DND-41 (cell line): ENCODE measurements around the gene LMBR1L.

Source experiments
- ATAC-seq: fragments of 200-7000 bp; cut with Tn5 transposase; 3 replicates; pipeline ENCODE4 v1.9.1; 2021; ENCODE audit warnings: low read depth; ENCODE audit not compliant: insufficient read depth
- DNase-seq: peaks from one replicate; pipeline ENCODE4 v3.0.0-alpha.2; 2020
- H2AFZ ChIP-seq: 2 replicates; pipeline ENCODE4 v1.6.0; 2012; ENCODE audit warnings: low read depth, low read length
- H3K27ac ChIP-seq: 2 replicates; pipeline ENCODE4 v1.5.1; 2012; ENCODE audit warnings: low read length, inconsistent platforms
- H3K27me3 ChIP-seq: fragments of 200-600 bp; sonication (generic); 2 replicates; pipeline ENCODE4 v1.6.0; 2012; ENCODE audit warnings: low read length, mild to moderate bottlenecking, inconsistent platforms; ENCODE audit not compliant: insufficient read depth, poor library complexity
- H3K36me3 ChIP-seq: 2 replicates; pipeline ENCODE4 v1.5.1; 2012; ENCODE audit warnings: low read length, inconsistent platforms; ENCODE audit not compliant: insufficient read depth
- H3K4me1 ChIP-seq: 2 replicates; pipeline ENCODE4 v1.5.1; 2012; ENCODE audit warnings: mild to moderate bottlenecking, low read length; ENCODE audit not compliant: insufficient read depth
- H3K4me2 ChIP-seq: 2 replicates; pipeline ENCODE4 v1.6.0; 2012; ENCODE audit warnings: mild to moderate bottlenecking, moderate library complexity, low read length, inconsistent platforms; ENCODE audit not compliant: insufficient read depth
- H3K4me3 ChIP-seq, 2 experiments: fragments of 200-600 bp in 1 of 2; shearing (Covaris generic) in 1 of 2; 2 replicates each; pipeline ENCODE4 v1.5.1; 2012 to 2016; ENCODE audit warnings: inconsistent platforms in 2 of 2, low read length in 2 of 2, mild to moderate bottlenecking in 2 of 2, low read depth in 1 of 2, moderate library complexity in 1 of 2
- H3K79me2 ChIP-seq: 2 replicates; pipeline ENCODE4 v1.6.0; 2012; ENCODE audit warnings: low read length, inconsistent platforms; ENCODE audit not compliant: insufficient read depth
- H3K9ac ChIP-seq: 2 replicates; pipeline ENCODE4 v1.6.0; 2012; ENCODE audit warnings: low read depth, mild to moderate bottlenecking, inconsistent platforms, low read length, moderate library complexity
- H3K9me3 ChIP-seq: 2 replicates; pipeline ENCODE4 v1.5.1; 2012; ENCODE audit warnings: low read length, moderate library complexity, mild to moderate bottlenecking, inconsistent platforms; ENCODE audit not compliant: insufficient read depth, severe bottlenecking
- H4K20me1 ChIP-seq: 2 replicates; pipeline ENCODE4 v1.6.0; 2012; ENCODE audit warnings: low read length; ENCODE audit not compliant: insufficient read depth
- CTCF ChIP-seq: IDR thresholded peaks from 2 replicates; pipeline ENCODE4 v1.5.1; 2012; ENCODE audit warnings: borderline replicate concordance, low read length, moderate library complexity, mild to moderate bottlenecking; ENCODE audit not compliant: poor library complexity, severe bottlenecking; ENCODE audit errors: extremely low read depth
- EZH2 ChIP-seq: IDR thresholded peaks from 3 replicates; pipeline ENCODE4 v1.6.1; 2012; ENCODE audit warnings: borderline replicate concordance, low read depth, mild to moderate bottlenecking, moderate library complexity, low read length, inconsistent platforms; ENCODE audit not compliant: severe bottlenecking

LMBR1L gene

GRCh38 chr12:49147384-49147783, 36.7 kb upstream of the LMBR1L start:
- no peaks in the 10 kb centered on the region for H3K4me1 ChIP-seq
- H2AFZ ChIP-seq: no peak overlapping the region
- no peaks in the 10 kb centered on the region for H3K36me3 ChIP-seq
- DNase-seq: no peak
- ATAC-seq: no peak
- no peak overlapping the region for H3K9ac ChIP-seq
- H3K27ac ChIP-seq: no peak overlapping the region
- no peak overlapping the region for H3K4me3 ChIP-seq
- no peak overlapping the region for H3K4me2 ChIP-seq
- H3K79me2 ChIP-seq: no peaks in the 10 kb centered on the region
- no peak for TF ChIP-seq CTCF
- no peak for TF ChIP-seq EZH2
- no peaks in the 10 kb centered on the region for H3K9me3 ChIP-seq
- no peaks in the 10 kb centered on the region for H4K20me1 ChIP-seq
- H3K27me3 ChIP-seq: no peaks in the 10 kb centered on the region

GRCh38 chr12:49146406-49146805, 35.8 kb upstream of the LMBR1L start:
- TF ChIP-seq CTCF: no peak
- no peak for TF ChIP-seq EZH2
- no peak for DNase-seq
- Histone ChIP-seq H3K9me3 (no peaks in the 10 kb centered on the region), H3K4me3 (no peak overlapping the region), H3K4me2 (no peak overlapping the region), H3K36me3 (no peaks in the 10 kb centered on the region), H3K27ac (no peak overlapping the region), H3K79me2 (no peaks in the 10 kb centered on the region), H3K27me3 (no peaks in the 10 kb centered on the region), H3K9ac (no peak overlapping the region), H3K4me1 (no peaks in the 10 kb centered on the region), H4K20me1 (no peaks in the 10 kb centered on the region), H2AFZ (no peak overlapping the region)
- ATAC-seq: no peak

- Histone ChIP-seq H3K9me3 (no peaks in the 10 kb centered on the region), H3K36me3 (no peaks in the 10 kb centered on the region), H2AFZ (no peak overlapping the region), H3K27ac (no peak overlapping the region), H3K79me2 (no peaks in the 10 kb centered on the region), H3K4me3 (no peak overlapping the region), H3K9ac (no peak overlapping the region), H4K20me1 (no peaks in the 10 kb centered on the region), H3K4me1 (no peaks in the 10 kb centered on the region), H3K4me2 (no peak overlapping the region), H3K27me3 (no peaks in the 10 kb centered on the region)
- DNase-seq (no peak), ATAC-seq (no peak)
- TF ChIP-seq EZH2: no peak
- TF ChIP-seq CTCF: no peak
Measured at GRCh38 chr12:49144384-49144783, 33.7 kb upstream of the LMBR1L start.

- no peak overlapping the region for H3K27ac ChIP-seq
- DNase-seq: no peak
- TF ChIP-seq EZH2: no peak
- no peak for TF ChIP-seq CTCF
- peaks cover 2% of the 10 kb centered on the region; the same call in 1 of the 2 replicates for H3K79me2 ChIP-seq
- H3K9ac ChIP-seq: no peak overlapping the region
- H3K36me3 ChIP-seq: no peaks in the 10 kb centered on the region
- no peaks in the 10 kb centered on the region for H3K27me3 ChIP-seq
- no peaks in the 10 kb centered on the region for H4K20me1 ChIP-seq
- H2AFZ ChIP-seq: no peak overlapping the region
- H3K9me3 ChIP-seq: no peaks in the 10 kb centered on the region
- ATAC-seq: no peak
- no peak overlapping the region for H3K4me3 ChIP-seq
- no peak overlapping the region for H3K4me2 ChIP-seq
- H3K4me1 ChIP-seq: no peaks in the 10 kb centered on the region
Measured at GRCh38 chr12:49138999-49139398, 28.4 kb upstream of the LMBR1L start.
